ENCODE data around the gene PRKCG.

PRKCG gene

DNA sequence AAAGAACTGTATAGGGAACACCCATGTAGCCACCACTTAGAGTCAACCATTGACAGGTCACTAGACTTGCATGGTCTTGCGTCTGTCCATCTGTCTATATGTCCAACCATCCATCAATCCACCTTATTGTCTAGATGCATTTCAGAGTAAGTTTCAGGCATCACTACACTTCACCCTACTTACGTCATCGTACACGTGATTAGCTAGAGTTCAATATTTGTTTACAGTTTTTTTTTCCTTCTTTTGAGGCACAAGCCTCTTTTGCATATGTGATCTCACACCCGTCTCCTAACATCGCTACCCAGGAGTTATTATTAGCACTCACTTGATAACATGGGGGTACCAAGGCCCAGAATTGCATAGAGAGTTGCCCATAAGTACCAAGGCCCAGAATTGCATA, 34.0 kb downstream of the PRKCG start:
- no peak for DNase-seq (ENCODE audit: low read depth)
- H3K4me3 ChIP-seq (ENCODE audit: low read depth, low read length), result no peak overlapping the region
- TF ChIP-seq CTCF (conservative IDR thresholded peaks at IDR 0.05; ENCODE audit: low read depth, low read length), result no peak

- H3K4me3 ChIP-seq (ENCODE audit: low read depth, low read length), result no peak overlapping the region
- no peak for TF ChIP-seq CTCF (conservative IDR thresholded peaks at IDR 0.05; ENCODE audit: low read depth, low read length)
- no peak for DNase-seq (ENCODE audit: low read depth)
These were observed 35.4 kb downstream of the PRKCG start for GRCh38 chr19:53917356-53917755.

GRCh38 chr19:53927739-53928138, 45.7 kb downstream of the PRKCG start:
- DNase-seq (ENCODE audit: low read depth), result peak; percentile 86
- H3K4me3 ChIP-seq (ENCODE audit: low read depth, low read length), result no peak overlapping the region
- TF ChIP-seq CTCF (conservative IDR thresholded peaks at IDR 0.05; ENCODE audit: low read depth, low read length), result no peak

GRCh38 chr19:53936029-53936428, 54.0 kb downstream of the PRKCG start:
- no peak for TF ChIP-seq CTCF (conservative IDR thresholded peaks at IDR 0.05; ENCODE audit: low read depth, low read length)
- H3K4me3 ChIP-seq (ENCODE audit: low read depth, low read length), result no peak overlapping the region
- no peak for DNase-seq (ENCODE audit: low read depth)

DNA sequence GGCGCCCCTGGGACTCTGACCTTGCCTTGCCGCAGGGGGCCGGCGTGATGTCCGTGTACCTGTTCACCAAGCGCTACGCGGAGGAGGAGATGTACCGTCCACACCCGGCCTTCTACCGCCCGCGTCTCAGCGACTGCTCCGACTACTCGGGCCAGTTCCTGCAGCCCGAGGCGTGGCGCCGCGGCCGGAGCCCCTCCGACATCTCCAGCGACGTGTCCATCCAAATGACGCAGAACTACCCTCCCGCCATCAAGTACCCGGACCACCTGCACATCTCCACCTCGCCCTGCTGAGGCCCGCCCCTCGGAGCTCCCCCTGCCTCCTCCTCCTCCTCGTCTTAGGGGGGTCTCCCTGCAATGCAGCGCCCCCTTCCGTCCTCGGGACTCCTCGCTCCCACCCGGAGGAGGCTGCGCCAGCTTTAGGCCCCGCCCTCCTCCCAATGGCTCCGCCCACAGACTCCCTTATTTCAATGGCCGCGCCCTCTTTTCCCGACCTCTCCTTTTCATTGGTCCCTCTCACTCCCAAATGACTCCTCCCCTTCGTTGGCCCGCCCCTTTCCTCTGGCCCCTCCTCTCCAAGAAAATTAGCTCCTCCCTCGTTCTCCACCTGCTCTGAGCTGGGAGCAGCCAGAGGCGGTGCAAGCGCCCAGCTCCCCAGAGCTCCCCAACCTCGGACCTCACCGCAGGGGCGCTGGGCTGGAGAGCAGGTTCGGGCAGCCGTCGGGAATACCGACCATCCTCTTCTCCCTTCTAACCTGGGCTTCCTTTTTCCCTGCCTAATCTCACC, 60.2 kb downstream of the PRKCG start:
- TF ChIP-seq CTCF (conservative IDR thresholded peaks at IDR 0.05; ENCODE audit: low read depth, low read length), result peak; percentile 4
- no peak overlapping the region for H3K4me3 ChIP-seq (ENCODE audit: low read depth, low read length)
- DNase-seq (ENCODE audit: low read depth), result no peak

DNA sequence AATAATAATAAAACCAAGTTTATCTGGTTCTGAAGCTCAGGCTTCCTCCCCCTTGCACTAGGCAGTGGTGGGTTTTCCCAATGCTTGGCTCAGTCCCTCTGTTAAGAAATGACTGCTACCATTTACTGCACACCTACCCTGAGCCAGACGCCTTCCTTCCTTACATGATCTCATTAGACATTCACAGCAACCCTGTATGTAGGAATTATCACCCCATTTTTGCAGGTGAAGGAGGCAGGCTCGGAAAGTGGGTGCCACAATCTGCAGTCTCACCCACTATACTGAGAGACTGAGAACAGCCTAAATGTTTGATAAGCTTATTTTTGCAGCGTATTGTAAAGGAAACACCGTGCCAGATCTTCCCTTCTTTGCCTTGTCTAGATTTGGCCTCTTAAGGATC, 62.4 kb downstream of the PRKCG start:
- DNase-seq (ENCODE audit: low read depth), result no peak
- no peak for TF ChIP-seq CTCF (conservative IDR thresholded peaks at IDR 0.05; ENCODE audit: low read depth, low read length)
- H3K4me3 ChIP-seq (ENCODE audit: low read depth, low read length), result no peak overlapping the region

- no peak for DNase-seq (ENCODE audit: low read depth)
- no peak for TF ChIP-seq CTCF (conservative IDR thresholded peaks at IDR 0.05; ENCODE audit: low read depth, low read length)
- no peak overlapping the region for H3K4me3 ChIP-seq (ENCODE audit: low read depth, low read length)
These were observed 62.9 kb downstream of the PRKCG start for GRCh38 chr19:53944933-53945332.
